ENCODE data around the gene RANBP10.

The RANBP10 gene

DNA sequence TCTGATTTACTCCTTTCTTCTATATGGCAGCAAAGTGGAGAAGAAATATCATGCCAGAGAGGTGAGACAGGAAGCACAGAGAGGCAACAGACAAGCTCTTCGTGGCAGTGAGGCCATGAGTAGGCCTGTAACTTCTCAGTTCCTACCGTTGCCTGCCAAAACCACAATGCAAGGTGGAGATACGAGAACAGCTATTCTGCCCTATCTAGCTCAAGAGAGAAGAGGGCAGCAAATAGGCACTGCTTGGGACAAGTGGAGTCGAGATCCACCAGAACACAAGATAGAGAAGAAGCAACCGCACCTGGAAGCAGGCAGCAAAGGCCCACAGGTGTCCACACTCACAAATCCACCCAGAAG, 24.8 kb downstream of the RANBP10 start:
- peaks cover 5 to 27% (median 21%) of the 10 kb centered on the region in 4 experiments for H3K4me1 ChIP-seq (ENCODE audit: control extremely low read depth in 1 of 4, control insufficient read depth in 4 of 4, insufficient read depth in 4 of 4, low read length in 3 of 4)
- H3K4me3 ChIP-seq (ENCODE audit: control insufficient read depth in 1 of 7, extremely low read depth in 1 of 7, insufficient read depth in 4 of 7, low read depth in 2 of 7, low read length in 6 of 7), result peak overlapping the region in 1 of 7 experiments; percentile 30
- no peaks in the 10 kb centered on the region for H3K27me3 ChIP-seq (replicated peaks in 2 of 5; ENCODE audit: control insufficient read depth in 4 of 5, insufficient read depth in 5 of 5, low read length in 4 of 5)
- ChIA-PET CTCF (interaction anchor here (0.9 to 2.0 kb wide), 6 partner anchors 13 to 114 kb away, joined by 3 to 4 read pairs (median 4); partner anchors contain the start of genes RANBP10 and TSNAXIP1), POLR2A (interaction anchor here (1.1 kb wide), 2 partner anchors 22 to 25 kb away, joined by 3 read pairs; partner anchors contain the start of genes RANBP10 and TSNAXIP1)
- H3K9me3 ChIP-seq (ENCODE audit: control extremely low read depth in 1 of 5, control insufficient read depth in 4 of 5, insufficient read depth in 2 of 5, low read depth in 1 of 5, low read length in 4 of 5), result no peaks in the 10 kb centered on the region
- peak overlapping the region; percentile 25 to 76 for H3K27ac ChIP-seq (ENCODE audit: insufficient read depth in 1 of 2, low read depth in 1 of 2, low read length in 2 of 2, poor library complexity in 1 of 2, severe bottlenecking in 2 of 2)
- peak; percentile 52 to 84 (median 73) for DNase-seq
- 0% methylated on average over 3 of the region's 5 CpGs for WGBS (ENCODE audit: insufficient coverage)
- peaks cover 0 to 5% (median 2%) of the 10 kb centered on the region in 4 experiments for H3K36me3 ChIP-seq (ENCODE audit: control insufficient read depth in 4 of 4, insufficient read depth in 4 of 4, low read length in 3 of 4)

- CTCF ChIA-PET, result interaction anchor here (0.7 to 2.0 kb wide), 12 partner anchors 12 to 294 kb away, joined by 3 to 4 read pairs (median 3); partner anchors contain the start of genes RANBP10 and TSNAXIP1
- Histone ChIP-seq H3K27ac (ENCODE audit: insufficient read depth in 1 of 2, low read depth in 1 of 2, low read length in 2 of 2, poor library complexity in 1 of 2, severe bottlenecking in 2 of 2) (peak overlapping the region; percentile 25 to 76), H3K4me1 (ENCODE audit: control extremely low read depth in 1 of 4, control insufficient read depth in 4 of 4, insufficient read depth in 4 of 4, low read length in 3 of 4) (peaks cover 5 to 27% (median 21%) of the 10 kb centered on the region in 4 experiments)
Measured at GRCh38 chr16:67780847-67781564, 25.4 kb downstream of the RANBP10 start.

GRCh38 chr16:67779256-67780014, 26.9 kb downstream of the RANBP10 start:
- no peaks in the 10 kb centered on the region for H3K9me3 ChIP-seq (ENCODE audit: control extremely low read depth in 1 of 5, control insufficient read depth in 4 of 5, insufficient read depth in 2 of 5, low read depth in 1 of 5, low read length in 4 of 5)
- H3K4me1 ChIP-seq (ENCODE audit: control extremely low read depth in 1 of 4, control insufficient read depth in 4 of 4, insufficient read depth in 4 of 4, low read length in 3 of 4), result peaks cover 5 to 27% (median 21%) of the 10 kb centered on the region in 4 experiments
- H3K27ac ChIP-seq (ENCODE audit: insufficient read depth in 1 of 2, low read depth in 1 of 2, low read length in 2 of 2, poor library complexity in 1 of 2, severe bottlenecking in 2 of 2), result no peak overlapping the region
- WGBS (ENCODE audit: insufficient coverage), result 80% methylated on average over 3 of the region's 5 CpGs
- no peaks in the 10 kb centered on the region for H3K27me3 ChIP-seq (replicated peaks in 2 of 5; ENCODE audit: control insufficient read depth in 4 of 5, insufficient read depth in 5 of 5, low read length in 4 of 5)
- ChIA-PET POLR2A (no interaction called here), CTCF (interaction anchor here (0.6 to 1.4 kb wide), 4 partner anchors 15 to 226 kb away, joined by 3 to 4 read pairs (median 4); no protein-coding TSS in a partner anchor)
- H3K36me3 ChIP-seq (ENCODE audit: control insufficient read depth in 4 of 4, insufficient read depth in 4 of 4, low read length in 3 of 4), result peaks cover 0 to 11% (median 2%) of the 10 kb centered on the region in 4 experiments
- DNase-seq, result no peak
- H3K4me3 ChIP-seq (ENCODE audit: control insufficient read depth in 1 of 7, extremely low read depth in 1 of 7, insufficient read depth in 4 of 7, low read depth in 2 of 7, low read length in 6 of 7), result no peak overlapping the region

More at GRCh38 chr16:67780847-67781564, 25.4 kb downstream of the RANBP10 start:
- WGBS (ENCODE audit: insufficient coverage), result 84% methylated on average over 6 of the region's 7 CpGs
- Histone ChIP-seq H3K27me3 (replicated peaks in 2 of 5; ENCODE audit: control insufficient read depth in 4 of 5, insufficient read depth in 5 of 5, low read length in 4 of 5) (no peaks in the 10 kb centered on the region), H3K36me3 (ENCODE audit: control insufficient read depth in 4 of 4, insufficient read depth in 4 of 4, low read length in 3 of 4) (peaks cover 0 to 5% (median 2%) of the 10 kb centered on the region in 4 experiments), H3K9me3 (ENCODE audit: control extremely low read depth in 1 of 5, control insufficient read depth in 4 of 5, insufficient read depth in 2 of 5, low read depth in 1 of 5, low read length in 4 of 5) (no peaks in the 10 kb centered on the region), H3K4me3 (ENCODE audit: control insufficient read depth in 1 of 7, extremely low read depth in 1 of 7, insufficient read depth in 4 of 7, low read depth in 2 of 7, low read length in 6 of 7) (no peak overlapping the region)
- POLR2A ChIA-PET, result interaction anchor here (0.6 to 1.1 kb wide), 3 partner anchors 21 to 934 kb away, joined by 3 read pairs; partner anchors contain the start of genes RANBP10 and TSNAXIP1
- peak in 1 of 3 donors; percentile 51 for DNase-seq

DNA sequence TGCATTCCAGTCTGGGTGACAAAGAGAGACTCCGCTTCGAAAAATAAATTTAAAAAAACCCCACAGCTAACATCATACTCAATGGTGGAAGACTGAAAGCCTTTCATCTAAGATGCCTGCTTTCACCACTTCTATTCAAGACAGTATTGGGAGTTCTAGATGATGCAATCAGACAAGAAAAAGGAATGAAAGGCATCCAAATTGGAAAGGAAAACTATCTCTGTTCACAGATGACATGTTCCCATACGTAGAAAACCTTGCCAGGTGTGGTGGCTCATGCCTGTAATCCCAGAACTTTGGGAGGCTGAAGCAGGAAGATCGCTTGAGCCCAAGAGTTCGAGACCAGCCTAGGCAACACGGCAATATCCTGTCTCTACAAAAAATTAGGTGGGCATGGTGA, 31.1 kb downstream of the RANBP10 start:
- CTCF ChIA-PET, result interaction anchor here (0.9 to 1.0 kb wide), 2 partner anchors 12 to 41 kb away, joined by 3 to 4 read pairs; no protein-coding TSS in a partner anchor
- no peak for DNase-seq
- POLR2A ChIA-PET, result interaction anchor here (0.7 kb wide), 1 partner anchor 66 kb away, joined by 3 read pairs; no protein-coding TSS in a partner anchor
- Histone ChIP-seq H3K4me1 (ENCODE audit: control extremely low read depth in 1 of 4, control insufficient read depth in 4 of 4, insufficient read depth in 4 of 4, low read length in 3 of 4) (peaks cover 0 to 21% (median 5%) of the 10 kb centered on the region in 4 experiments), H3K27ac (ENCODE audit: insufficient read depth in 1 of 2, low read depth in 1 of 2, low read length in 2 of 2, poor library complexity in 1 of 2, severe bottlenecking in 2 of 2) (no peak overlapping the region), H3K4me3 (ENCODE audit: control insufficient read depth in 1 of 7, extremely low read depth in 1 of 7, insufficient read depth in 4 of 7, low read depth in 2 of 7, low read length in 6 of 7) (no peak overlapping the region), H3K36me3 (ENCODE audit: control insufficient read depth in 4 of 4, insufficient read depth in 4 of 4, low read length in 3 of 4) (peaks cover 3 to 13% (median 10%) of the 10 kb centered on the region in 4 experiments), H3K9me3 (ENCODE audit: control extremely low read depth in 1 of 5, control insufficient read depth in 4 of 5, insufficient read depth in 2 of 5, low read depth in 1 of 5, low read length in 4 of 5) (no peaks in the 10 kb centered on the region), H3K27me3 (replicated peaks in 2 of 5; ENCODE audit: control insufficient read depth in 4 of 5, insufficient read depth in 5 of 5, low read length in 4 of 5) (no peaks in the 10 kb centered on the region)
- 100% methylated on average over 4 of the region's 6 CpGs for WGBS (ENCODE audit: insufficient coverage)

DNA sequence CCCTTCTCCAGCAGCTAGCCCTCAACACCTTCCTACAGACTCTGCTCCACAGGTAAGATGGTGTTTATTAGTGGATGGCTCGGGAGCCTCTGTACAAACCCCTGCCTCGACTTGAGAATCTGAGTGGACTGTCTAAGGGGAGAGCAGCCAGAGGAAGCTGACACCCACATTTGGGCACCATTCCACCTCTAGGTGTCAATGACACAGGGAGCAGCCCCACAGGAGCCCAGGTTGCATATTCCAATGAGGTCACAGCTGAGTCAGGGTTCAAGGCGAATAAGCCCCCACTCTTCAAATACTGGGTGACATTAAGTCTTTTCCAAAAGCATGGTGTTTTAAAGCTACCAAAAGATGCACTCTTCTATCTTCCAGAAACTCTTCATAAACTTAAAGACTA, 31.9 kb downstream of the RANBP10 start:
- ChIA-PET CTCF (interaction anchor here (0.9 to 1.1 kb wide), 2 partner anchors 12 to 42 kb away, joined by 3 to 4 read pairs; no protein-coding TSS in a partner anchor), POLR2A (no interaction called here)
- Histone ChIP-seq H3K27me3 (replicated peaks in 2 of 5; ENCODE audit: control insufficient read depth in 4 of 5, insufficient read depth in 5 of 5, low read length in 4 of 5) (no peaks in the 10 kb centered on the region), H3K27ac (ENCODE audit: insufficient read depth in 1 of 2, low read depth in 1 of 2, low read length in 2 of 2, poor library complexity in 1 of 2, severe bottlenecking in 2 of 2) (no peak overlapping the region), H3K4me3 (ENCODE audit: control insufficient read depth in 1 of 7, extremely low read depth in 1 of 7, insufficient read depth in 4 of 7, low read depth in 2 of 7, low read length in 6 of 7) (no peak overlapping the region), H3K36me3 (ENCODE audit: control insufficient read depth in 4 of 4, insufficient read depth in 4 of 4, low read length in 3 of 4) (peaks cover 3 to 19% (median 10%) of the 10 kb centered on the region in 4 experiments), H3K4me1 (ENCODE audit: control extremely low read depth in 1 of 4, control insufficient read depth in 4 of 4, insufficient read depth in 4 of 4, low read length in 3 of 4) (peaks cover 0 to 16% (median 1%) of the 10 kb centered on the region in 4 experiments), H3K9me3 (ENCODE audit: control extremely low read depth in 1 of 5, control insufficient read depth in 4 of 5, insufficient read depth in 2 of 5, low read depth in 1 of 5, low read length in 4 of 5) (no peaks in the 10 kb centered on the region)
- DNase-seq, result no peak
- WGBS (ENCODE audit: insufficient coverage), result 89% methylated on average over 3 of the region's 3 CpGs

DNA sequence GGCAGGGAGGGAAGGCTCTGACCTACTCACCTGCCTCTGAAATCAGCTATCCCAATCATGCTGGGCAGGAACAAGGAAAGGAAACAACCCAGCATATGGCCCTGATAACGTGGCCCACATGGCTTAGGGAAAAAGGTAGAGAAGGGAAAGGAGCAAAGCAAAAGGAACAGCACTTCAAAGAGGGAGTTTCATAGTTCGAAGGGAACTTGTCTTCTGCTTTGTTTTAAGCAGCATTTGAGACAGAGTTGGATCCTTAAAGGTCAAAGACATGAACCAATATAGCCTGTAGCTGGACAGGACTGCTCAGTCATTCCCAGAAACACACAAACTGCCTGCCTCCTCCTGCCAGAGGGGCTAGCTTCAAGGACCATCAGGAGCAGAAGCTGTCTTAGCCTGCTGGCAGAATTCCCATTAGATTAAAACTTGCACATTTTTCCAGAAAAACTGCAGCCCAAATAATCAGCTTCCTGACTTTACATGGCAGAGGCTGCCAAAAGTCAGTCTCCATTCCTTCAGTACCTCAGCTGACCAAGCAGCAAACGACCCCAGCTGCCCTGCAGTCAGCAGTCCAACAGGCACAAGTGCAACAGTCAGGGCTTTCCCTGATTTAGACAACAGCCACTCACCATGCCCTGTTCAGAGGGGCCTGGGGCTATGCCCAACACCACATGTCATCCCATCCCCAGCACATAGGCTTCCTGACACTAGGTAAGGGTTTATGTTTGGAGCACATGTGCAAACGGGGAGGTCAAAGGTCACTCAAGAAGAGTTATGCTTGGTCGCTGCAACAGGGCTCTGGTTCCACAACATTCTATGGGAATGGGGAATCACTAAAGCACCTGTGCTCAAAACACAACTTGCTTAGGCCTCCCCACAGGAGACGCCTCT, 32.5 kb downstream of the RANBP10 start:
- H3K4me1 ChIP-seq (ENCODE audit: control extremely low read depth in 1 of 4, control insufficient read depth in 4 of 4, insufficient read depth in 4 of 4, low read length in 3 of 4), result peaks cover 0 to 13% (median 1%) of the 10 kb centered on the region in 4 experiments
- 82% methylated on average over 5 of the region's 6 CpGs for WGBS (ENCODE audit: insufficient coverage)

More for the DNA sequence above, 32.5 kb downstream of the RANBP10 start:
- DNase-seq, result no peak
- Histone ChIP-seq H3K36me3 (ENCODE audit: control insufficient read depth in 4 of 4, insufficient read depth in 4 of 4, low read length in 3 of 4) (peaks cover 3 to 19% (median 10%) of the 10 kb centered on the region in 4 experiments), H3K4me3 (ENCODE audit: control insufficient read depth in 1 of 7, extremely low read depth in 1 of 7, insufficient read depth in 4 of 7, low read depth in 2 of 7, low read length in 6 of 7) (no peak overlapping the region), H3K27me3 (replicated peaks in 2 of 5; ENCODE audit: control insufficient read depth in 4 of 5, insufficient read depth in 5 of 5, low read length in 4 of 5) (no peaks in the 10 kb centered on the region), H3K9me3 (ENCODE audit: control extremely low read depth in 1 of 5, control insufficient read depth in 4 of 5, insufficient read depth in 2 of 5, low read depth in 1 of 5, low read length in 4 of 5) (no peaks in the 10 kb centered on the region), H3K27ac (ENCODE audit: insufficient read depth in 1 of 2, low read depth in 1 of 2, low read length in 2 of 2, poor library complexity in 1 of 2, severe bottlenecking in 2 of 2) (no peak overlapping the region)
- POLR2A ChIA-PET, result no interaction called here
- CTCF ChIA-PET, result interaction anchor here (0.9 to 1.4 kb wide), 3 partner anchors 12 to 42 kb away, joined by 3 to 4 read pairs (median 3); no protein-coding TSS in a partner anchor

All from common myeloid progenitor, CD34-positive (primary cell).